Measurements from ENCODE around the gene FBXW7.

GRCh38 chr4:152325831-152326230 is 210.1 kb downstream of the FBXW7 start:
- TF ChIP-seq POLR2AphosphoS5 (IDR thresholded peaks at IDR 0.05; ENCODE audit: low read depth, low read length) = no peak
- TF ChIP-seq SPI1 (IDR thresholded peaks at IDR 0.05; ENCODE audit: low read depth, low read length) = no peak
- TF ChIP-seq PAX5 (IDR thresholded peaks at IDR 0.05; ENCODE audit: insufficient read depth, low read length, severe bottlenecking) = no peak
- no peak for TF ChIP-seq POLR2A (IDR thresholded peaks at IDR 0.05; ENCODE audit: low read depth, low read length)

Data from GM12891 (cell line).